GM18526 (cell line): ENCODE results near the gene ENTPD6.

ENCODE experiments used
- POLR2A ChIP-seq: IDR thresholded peaks from 3 replicates; pipeline ENCODE4 v1.6.1; 2011; ENCODE audit not compliant: insufficient read length; ENCODE audit errors: extremely low read depth

ENTPD6 gene

DNA sequence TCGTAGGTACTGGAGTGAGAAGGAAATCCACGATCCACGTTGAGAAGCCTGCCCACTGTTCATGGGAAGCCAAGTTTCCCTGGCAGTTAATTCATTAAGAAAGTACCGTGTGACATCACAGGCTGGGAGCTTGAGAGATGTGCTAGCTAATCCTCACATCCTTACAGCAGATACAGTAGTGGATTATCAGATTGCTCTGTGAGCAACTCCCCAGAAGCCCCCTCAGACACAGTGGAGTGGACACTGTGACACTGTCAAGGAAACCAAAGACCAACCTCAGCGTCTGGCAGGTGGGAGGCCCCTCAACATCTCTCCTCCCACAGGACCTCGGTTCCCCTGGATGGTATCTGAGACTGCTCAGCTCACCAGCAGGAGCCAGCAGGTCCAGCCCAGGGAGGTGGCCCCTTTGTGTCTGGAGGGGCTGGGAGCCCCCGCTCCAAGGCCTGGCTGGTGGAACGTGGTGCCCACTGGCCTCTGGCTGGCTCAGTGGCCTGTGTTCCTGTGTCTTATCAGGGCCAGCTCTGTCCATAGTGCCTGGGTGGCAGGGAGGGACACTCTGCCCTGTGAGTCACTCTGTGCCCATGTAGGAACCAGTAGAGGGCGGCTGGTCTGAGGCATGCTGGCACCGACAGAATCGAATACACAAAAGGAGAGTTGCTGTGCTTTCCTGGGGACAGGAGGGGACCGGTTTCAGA is 59.6 kb downstream of the ENTPD6 start:
- TF ChIP-seq POLR2A = no peak

DNA sequence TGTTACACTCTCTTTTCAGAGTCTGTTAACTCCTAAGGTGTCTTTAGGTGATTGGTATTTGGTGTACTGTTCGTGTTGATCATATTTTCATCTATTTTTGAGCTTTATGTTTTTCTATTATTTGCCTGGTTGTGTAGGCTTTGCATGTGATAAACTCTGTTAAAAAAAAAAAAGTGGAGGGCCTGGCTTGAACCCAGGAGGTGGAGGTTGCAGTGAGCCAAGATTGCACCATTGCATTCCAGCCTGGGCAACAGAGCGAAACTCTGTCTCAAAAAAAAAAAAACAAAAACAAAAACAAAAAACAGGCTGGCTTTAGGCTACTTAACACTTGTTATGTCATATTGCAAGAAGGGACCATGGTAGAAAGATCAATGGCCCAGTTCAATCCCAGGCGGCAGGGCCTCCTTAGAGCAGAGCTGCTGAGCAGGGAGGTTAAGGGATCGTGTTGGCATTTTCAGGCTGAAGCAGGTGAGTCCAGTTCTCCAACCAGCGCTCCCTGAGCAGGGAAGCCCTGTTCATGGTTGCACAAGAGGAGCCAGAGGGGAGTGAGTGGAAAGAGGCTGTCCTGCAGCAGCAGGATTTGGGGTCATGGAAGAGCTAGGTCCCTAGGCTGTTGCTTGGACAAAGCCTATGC is 60.8 kb downstream of the ENTPD6 start:
- TF ChIP-seq POLR2A = no peak

GRCh38 chr20:25257130-25257529 is 61.6 kb downstream of the ENTPD6 start:
- no peak for TF ChIP-seq POLR2A

GRCh38 chr20:25257756-25258475 is 62.4 kb downstream of the ENTPD6 start:
- TF ChIP-seq POLR2A = no peak

DNA sequence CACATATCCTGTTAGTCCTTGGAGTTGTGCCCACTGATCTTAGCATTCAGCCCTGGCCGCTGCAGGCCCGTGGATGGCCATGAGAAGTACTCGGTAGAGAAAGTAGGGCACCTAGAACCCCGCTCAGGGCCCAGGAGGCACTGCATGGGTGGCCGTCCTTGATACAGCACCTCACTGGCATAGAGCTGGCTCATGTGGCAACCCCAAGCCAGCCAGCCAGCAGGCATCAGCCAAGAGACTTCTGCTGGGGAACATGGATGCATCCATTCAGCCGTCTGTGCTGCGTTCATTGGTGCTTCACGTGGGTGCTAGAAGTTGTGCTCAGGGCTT is 62.9 kb downstream of the ENTPD6 start:
- TF ChIP-seq POLR2A = no peak

- TF ChIP-seq POLR2A = no peak
Measured at GRCh38 chr20:25258828-25259227, 63.3 kb downstream of the ENTPD6 start.

DNA sequence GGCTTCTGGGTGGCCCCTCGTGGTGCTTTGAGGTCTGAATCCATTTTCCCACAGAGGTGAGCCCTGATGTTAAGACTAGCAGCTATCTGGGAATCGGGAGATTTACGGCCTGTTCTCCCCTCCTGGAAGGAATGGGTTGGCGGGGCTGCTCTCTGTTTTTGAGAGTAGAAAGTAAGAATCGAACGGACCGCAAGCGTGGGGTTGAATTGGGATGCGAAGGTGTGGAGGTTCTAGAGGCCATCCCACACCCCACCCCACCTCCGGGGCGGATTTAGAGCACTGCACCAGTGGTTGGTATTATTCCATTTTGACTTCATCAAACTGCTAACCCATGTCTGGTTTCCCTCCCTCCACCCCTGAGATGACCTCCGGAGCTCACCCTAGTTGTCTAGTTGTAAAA is 63.8 kb downstream of the ENTPD6 start:
- TF ChIP-seq POLR2A = no peak

DNA sequence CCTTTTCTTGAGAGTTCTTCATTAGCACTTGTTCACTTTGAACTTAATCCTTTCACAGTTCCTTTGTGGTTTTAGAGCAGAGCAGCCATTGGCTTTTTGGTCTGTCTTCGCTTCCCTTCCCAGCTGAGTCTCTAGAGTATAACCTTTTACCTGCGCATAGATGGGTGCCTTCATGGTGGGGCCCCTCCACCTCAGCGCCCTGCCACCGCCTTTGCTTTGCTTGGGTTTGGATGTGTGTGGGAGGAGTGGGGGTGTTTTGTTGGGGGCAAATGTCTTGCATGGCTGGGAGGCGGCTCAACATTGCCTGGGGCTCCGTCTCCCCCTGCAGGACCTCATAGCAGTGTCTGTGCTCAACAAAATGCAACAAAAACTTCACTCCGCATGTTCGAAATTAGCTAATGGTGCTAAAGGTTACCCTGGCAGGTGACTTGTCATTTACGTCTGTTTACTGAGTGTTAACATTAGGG is 64.3 kb downstream of the ENTPD6 start:
- no peak for TF ChIP-seq POLR2A

DNA sequence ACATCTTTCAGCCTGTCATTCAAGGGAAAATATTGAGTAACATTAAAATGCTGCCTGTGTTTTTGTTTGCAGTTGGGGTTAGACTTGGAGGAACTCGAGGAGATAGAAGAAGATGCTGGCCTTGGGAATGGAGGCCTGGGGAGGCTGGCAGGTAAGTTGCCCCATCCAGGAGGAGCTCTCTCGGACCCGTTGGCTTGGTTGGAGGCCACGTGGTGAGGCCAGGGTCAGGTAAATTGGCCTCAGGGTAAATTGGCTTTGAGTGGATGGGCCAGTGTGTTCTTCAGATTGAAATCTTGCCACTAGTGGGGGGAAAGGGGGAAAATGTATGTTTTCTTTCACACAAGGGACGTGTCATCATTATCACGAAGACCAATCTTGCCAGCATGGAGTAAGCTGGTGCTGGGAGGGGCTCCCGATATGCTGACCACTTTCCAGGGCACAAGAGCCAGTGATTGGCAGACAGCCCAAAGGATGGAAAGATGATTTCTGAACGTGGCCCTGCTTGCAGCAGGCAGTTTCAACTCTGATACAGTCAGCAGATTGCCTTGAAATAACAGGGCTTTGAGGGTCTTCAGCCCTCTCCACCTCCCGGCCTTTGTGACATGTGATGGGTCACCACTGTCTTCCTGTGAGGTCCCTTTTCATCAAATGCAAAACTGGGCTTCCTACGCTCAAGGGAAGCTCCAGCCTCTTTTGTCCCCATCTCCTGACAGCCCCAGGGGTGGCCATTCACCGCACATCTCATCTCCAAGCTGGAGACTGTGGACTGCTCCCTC is 73.7 kb downstream of the ENTPD6 start:
- TF ChIP-seq POLR2A = no peak

GRCh38 chr20:25269833-25270170 is 74.3 kb downstream of the ENTPD6 start:
- TF ChIP-seq POLR2A = no peak

GRCh38 chr20:25270829-25271251 is 75.3 kb downstream of the ENTPD6 start:
- TF ChIP-seq POLR2A = no peak

DNA sequence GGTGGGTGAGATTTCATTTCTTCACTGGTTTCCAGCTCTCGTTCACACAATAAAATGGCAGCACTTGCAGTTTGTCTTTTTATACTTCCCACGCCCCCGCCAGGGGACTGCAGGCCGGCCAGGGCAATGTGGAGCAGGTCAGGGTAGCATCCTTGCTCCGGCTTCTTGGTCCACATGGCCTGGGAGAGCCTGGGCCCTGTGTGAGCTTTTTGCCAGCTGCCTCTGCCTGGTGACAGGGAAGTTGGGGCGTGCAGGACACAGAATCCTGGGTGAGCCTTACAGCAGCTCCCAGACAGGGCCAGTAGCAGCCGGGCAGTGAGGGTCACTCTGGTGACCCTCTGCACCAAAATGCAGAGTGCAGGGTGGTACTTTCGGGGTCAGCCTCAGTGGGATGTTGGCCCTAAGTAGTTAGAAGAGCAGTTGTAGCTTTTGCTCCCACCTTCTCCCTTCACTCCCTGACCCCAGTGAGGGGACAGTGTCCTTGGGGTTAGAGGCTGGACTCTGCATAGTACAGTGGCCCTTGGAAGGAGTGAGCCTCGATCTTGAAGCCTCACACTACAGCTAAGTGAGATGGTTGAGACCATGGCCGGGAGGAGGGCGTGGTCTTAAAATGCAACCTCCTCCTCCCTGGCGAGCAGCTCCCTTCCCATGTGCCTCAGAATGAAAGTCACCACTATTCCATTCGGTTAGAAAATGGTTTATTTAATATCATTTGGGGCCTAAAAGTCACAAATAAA is 76.1 kb downstream of the ENTPD6 start:
- no peak for TF ChIP-seq POLR2A

DNA sequence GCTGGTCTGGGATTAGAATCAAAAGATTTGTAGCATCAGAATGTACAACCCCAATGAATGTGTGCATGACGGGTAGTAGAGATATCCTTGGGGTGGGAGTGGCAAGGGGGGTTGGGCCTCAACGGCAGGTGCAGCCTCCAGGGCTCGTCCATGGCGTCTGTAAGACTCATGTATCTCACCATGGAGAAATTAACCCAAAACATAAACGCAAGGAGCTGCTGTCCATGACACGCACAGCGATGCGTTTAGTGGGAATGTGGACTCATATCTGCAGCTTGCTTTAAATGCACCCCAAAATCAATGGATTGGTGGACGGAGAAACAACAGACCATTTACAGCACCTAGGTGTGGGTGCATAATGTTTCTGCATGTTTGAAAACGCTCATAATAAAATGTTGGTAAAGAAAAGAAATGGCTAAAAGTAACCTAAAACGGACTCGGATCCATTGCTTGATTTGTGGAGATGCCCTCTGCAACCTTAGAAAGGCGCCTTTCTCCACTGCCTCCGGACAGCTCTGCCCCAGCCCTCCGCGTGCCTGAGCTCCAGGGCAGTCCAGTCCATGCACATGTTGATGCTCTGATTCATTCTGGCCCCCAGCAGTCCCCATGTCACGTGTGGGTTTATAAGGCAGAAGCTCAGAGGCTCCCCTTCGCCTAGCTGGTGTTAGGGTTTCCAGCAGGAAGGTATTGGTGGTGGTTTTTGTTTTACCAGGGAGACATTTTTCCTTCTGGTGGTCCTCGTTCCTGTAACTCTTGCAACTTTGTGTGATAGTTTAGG is 76.9 kb downstream of the ENTPD6 start:
- no peak for TF ChIP-seq POLR2A

DNA sequence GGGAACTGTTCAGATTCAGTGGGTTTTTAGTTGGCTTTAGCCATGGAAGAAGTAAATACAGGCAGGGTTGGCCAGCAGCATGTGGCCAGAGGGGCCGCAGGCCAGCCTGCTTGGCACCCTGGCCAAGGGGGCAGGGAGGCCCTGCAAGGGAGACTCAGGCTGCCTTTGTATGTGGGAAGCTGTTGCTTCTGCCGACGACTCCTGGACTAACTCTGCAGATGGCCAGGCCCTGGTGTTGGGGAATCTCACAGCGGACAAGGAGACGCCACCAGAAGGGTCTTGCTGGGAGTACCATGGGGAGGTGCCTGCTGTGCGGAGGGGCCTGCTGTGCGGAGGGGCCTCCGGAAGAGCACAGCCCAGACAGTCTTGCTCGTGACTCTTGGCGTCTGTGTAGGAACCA is 77.5 kb downstream of the ENTPD6 start:
- no peak for TF ChIP-seq POLR2A

- TF ChIP-seq POLR2A = no peak
Measured at GRCh38 chr20:25273541-25274358, 78.2 kb downstream of the ENTPD6 start.
